Measurements from ENCODE around the gene TMTC2.

TMTC2 gene

DNA sequence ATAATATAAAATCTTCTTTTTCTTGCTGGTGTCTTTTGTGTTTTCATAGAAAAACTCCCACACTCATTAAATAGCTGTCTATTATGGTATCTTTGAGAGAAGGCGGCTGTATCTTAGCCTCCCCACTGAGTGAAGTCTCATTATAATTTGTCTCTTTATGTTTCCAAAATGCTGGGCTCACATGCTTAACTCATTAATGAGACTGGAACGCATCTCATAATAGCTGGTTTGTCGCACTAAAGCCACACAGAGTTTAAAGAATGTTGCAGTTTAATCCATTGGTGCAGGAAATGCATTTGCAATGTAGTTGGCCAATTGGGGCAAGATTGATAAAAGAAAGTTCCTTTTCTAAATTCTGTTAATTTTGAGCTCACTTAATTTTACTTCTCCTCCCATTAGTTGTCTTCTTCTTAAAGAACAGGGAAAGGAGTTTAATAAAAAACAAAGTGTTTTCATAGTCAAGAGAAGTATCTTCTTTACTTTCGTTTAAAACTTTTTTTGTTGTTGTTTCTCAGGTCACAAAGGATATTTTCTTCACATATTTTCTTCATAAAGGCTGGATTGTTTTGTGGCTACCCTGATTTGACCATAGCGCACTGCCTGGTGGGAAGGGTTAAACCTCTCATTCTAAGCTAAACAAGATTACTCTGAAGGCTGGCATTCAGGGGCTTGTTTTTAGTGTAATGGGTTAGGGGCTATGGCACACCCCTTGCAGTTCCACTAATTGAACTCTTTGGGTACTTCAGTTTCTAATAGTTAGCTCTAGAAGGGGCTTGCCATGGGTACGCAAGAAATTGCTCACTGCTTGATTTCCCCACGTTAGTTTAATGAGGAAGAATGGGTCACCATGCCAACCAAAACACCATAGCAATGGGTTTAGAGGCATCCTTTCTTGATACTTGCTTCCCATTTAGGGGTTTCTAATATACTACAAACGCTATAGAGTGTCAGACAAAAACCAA is 197.0 kb downstream of the TMTC2 start:
- no peak for DNase-seq (ENCODE audit: low read depth)

DNA sequence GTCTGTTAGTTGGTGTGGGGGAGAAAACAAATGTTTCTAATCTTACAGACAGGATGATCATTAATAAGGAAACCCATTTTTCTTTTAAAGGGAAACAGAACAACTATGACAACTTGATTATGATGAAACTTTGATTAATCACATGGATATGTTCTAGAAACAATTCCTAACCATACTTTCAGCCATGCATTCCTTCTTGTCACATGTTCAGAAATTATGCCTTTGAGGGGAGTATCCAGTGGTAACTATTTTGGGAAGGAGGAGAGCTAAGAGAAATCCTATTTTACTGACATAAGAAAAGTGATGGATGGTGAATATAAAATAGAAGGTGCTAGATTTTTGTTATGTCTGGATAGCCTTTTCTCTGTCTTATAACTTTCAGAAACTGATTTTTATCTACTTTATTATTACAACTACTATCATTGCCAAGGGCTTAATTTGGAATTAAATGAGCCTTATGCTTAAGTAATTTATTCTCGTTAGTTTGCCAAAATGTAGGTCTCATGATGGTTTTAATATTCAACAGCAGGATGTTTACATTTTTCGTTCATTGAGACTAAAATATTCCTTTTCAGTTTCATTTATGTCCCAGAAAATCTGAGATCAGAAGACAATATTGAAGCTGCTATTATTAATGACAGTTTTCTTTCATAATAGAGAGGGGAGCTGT is 200.1 kb downstream of the TMTC2 start:
- DNase-seq (ENCODE audit: low read depth) = no peak

DNA sequence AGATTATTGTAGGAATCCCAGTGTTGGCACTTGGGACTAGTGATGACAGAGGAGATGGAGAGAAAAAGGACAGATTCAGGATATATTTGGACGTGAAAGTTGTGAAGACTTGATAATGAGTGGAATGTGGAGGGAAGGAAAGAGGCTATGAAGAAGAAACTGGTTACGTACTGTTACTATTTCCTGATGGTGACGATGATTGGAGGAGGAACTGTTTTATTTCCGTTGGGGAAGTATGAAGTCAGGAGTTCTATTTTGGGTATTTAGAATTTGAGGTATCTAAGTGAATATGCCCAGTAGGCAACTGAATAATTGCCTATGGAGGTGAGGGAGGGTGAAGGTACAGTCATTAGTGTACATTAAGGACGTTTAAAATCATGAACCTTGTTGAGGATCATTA is 207.2 kb downstream of the TMTC2 start:
- no peak for DNase-seq (ENCODE audit: low read depth)

DNA sequence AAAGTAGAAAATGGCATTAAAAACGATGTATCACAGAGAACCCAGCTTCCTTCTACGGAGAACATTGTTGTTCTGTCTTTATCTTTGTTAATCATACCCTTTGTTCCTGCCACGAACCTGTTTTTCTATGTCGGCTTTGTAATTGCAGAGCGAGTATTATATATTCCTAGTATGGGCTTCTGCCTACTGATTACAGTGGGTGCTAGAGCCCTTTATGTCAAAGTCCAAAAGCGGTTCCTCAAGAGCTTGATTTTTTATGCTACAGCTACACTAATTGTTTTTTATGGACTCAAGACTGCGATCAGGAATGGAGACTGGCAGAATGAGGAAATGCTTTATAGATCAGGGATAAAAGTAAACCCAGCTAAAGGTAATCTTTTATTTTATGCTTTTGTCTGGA is 209.6 kb downstream of the TMTC2 start:
- no peak for DNase-seq (ENCODE audit: low read depth)

DNA sequence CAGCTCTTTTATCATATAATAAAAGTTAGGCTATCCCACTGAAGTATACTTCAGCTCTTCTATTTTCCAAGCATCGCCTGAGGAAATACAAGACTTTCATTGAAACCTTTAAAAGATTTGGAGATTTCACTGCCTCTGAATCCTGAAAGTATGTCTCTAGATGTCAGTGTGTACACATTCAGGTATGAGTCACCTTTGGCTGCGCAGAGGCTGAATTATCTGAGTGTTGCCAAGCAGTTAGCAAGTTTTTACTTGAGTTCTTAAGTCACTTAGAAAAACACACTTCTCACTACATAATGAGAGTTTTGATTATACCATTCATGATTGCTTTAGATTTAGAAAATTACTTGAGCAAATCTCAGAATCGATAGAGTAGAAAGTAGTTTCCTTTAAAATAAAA is 210.3 kb downstream of the TMTC2 start:
- DNase-seq (ENCODE audit: low read depth) = no peak

DNA sequence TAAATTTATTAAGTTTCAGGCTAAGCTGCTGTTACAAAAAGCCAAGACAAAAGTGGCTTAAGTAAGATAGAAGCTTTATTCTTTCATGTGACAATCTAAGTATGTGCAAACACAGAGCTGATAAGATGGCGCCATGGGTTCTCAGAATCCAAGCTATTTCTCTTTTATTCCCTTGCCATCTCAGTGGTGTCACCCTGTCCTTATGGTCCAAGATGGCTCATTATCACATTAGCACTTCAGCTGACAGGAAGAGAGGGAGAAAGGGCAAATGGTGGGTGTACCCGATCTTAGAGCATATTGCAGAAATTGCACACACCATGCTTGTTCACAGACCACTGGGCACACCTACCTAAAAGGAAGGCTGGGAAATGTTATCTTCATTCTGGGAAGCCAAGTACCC is 211.7 kb downstream of the TMTC2 start:
- DNase-seq (ENCODE audit: low read depth) = no peak

DNA sequence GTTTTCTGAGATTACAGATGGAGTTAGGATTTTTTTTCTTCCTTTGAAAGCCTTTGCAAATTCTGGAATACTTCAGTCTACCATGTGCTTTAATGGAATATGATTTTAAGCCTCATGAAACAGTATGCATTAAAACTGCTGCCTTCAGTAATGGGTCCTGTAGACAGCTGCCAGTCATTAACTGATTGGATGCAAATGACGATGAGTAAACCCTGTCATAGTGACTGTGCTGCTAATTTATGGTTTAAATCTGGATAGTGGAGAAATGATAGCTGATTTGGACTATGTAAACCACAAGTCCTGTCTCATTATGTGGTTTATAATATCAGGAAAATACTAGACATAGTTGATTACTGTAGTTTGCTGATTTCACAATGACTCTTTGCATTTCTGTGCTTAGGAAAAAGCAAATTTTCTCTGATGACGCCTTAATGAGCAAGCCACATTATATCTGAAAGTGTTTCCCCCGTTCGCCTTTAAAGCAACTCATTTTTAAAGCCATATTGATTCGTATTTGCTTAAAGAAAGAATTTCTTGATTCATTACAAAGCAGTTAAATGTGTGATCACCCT is 217.6 kb downstream of the TMTC2 start:
- no peak for DNase-seq (ENCODE audit: low read depth)

DNA sequence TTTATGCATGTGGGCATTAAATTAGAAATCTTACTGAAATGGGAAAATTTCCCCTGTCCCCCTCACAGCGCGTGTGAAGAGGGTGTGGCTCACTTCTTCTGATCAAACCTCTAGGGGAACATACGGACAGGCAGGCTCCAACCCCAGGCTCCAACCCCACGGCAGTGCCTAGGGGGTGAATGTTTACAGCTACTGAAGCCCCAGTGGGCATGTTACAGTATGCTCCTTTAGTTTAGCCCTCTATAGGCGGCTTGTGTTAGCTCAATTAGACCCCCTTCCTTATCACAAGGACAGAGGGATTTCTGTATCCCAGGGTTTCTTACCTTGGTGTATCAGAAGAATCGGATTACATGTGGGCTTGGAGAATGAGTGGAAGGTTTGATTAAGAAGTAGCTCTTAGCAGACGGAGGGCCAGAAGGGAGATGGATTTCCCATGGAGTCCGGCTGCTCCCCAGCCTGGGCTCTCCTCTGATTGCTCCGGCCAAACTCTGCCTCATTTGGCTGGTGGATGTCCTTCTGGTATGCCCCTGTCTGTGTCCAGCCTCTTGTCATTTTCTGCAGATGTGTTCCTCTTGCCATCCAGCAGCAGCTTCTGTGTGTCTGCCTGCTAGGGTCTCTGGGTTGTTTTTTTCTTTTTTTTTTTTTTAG is 223.7 kb downstream of the TMTC2 start:
- DNase-seq (ENCODE audit: low read depth) = no peak

DNA sequence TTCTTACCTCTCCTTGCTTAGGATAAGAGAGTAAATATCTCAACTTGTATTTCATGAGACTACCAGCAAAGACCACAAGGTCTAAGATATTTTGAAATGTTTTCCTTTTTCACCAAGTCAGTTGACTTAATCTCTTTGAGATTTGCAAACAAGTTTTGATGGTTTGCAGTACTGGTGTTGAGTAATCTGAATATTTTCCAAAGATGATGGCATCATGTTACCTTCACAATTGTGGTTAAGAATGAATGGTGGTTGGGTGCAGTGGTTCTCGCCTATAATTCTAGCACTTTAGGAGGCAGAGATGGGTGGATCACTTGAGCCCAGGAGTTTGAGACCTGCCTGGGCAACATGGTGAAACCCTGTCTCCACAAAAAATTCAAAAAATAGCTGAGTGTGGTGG is 225.7 kb downstream of the TMTC2 start:
- no peak for DNase-seq (ENCODE audit: low read depth)

DNA sequence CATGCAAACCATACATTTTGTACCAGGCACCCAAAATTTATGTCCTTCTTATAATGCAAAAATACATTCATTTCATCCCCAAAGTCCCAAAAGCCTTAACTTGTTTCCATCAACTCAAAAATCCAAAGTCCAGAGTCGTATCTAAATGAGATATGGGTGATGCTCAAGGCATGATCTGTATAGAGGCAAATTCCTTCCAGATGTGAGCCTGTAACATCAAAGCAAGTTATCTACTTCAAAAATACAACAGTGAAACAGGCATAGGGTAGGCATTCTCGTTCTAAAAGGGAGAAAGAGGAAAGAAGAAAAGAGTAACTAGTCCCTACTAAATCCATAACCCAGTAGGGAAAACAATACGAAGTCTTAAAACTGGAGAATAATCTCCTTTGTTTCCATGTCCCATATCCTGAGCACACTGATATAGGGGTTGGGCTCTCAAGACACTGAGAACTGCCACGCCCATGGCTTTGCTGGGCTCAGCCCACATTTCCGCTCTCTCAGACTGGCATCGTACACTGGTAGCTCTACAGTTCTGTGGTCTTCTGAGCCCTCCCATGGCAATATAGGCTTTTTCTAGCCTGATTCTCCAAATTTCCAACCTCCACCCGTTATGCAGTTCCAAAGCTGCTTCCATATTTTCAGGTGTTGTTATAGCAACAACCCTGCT is 232.8 kb downstream of the TMTC2 start:
- DNase-seq (ENCODE audit: low read depth) = no peak

DNA sequence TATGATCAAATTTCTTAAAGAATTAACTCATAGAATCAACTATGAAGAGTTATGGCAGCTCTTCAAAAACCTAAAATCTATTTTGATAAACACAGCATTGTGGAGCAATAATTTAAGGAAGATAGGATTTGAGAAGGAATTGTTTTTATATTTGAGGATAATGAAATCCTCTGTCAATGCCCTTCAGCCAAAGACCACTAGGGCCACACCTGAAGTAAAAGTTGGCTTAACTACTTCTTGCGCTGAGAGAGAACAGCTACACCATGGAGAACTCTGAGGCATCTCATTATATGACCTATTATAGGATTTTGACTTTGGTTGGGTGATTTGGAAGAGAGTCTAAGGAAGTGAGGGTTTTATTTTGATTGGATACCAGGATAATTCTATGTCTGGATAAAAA is 237.2 kb downstream of the TMTC2 start:
- DNase-seq (ENCODE audit: low read depth) = no peak

DNA sequence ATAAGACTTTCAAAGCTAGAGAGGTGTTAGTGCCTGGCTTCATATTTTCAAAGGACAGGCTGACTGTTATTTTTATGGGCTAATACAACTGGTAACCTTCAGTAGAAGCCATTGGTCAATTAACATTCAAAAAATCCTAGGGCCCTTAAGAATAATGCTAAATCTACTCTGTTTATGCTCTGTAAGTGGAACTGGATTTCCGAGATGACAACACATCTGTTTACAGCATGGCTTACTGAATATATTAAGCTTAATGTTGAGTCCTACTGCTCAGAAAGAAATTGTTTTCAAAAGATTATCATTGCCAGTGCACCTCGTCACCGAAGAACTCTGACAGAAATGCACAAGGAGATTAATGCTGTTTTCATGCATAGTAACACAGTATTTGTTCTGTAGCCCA is 239.9 kb downstream of the TMTC2 start:
- DNase-seq (ENCODE audit: low read depth) = no peak

DNA sequence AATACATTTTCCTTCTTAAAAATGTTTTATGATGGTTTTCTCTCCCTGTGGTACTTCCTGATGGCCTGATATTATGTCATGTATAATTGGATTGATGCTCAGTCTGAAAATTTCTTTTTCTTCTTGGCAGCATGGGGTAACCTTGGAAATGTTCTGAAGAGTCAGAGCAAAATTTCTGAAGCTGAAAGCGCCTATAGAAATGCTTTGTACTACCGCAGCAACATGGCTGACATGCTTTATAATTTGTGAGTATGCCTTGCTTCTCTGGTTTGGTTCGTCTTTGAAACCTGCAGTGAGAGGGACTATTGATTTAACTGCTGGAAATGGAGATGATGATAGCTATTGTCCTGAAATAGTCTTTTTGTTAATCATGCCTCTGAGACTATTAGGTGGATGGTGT is 243.6 kb downstream of the TMTC2 start:
- DNase-seq (ENCODE audit: low read depth) = no peak

DNA sequence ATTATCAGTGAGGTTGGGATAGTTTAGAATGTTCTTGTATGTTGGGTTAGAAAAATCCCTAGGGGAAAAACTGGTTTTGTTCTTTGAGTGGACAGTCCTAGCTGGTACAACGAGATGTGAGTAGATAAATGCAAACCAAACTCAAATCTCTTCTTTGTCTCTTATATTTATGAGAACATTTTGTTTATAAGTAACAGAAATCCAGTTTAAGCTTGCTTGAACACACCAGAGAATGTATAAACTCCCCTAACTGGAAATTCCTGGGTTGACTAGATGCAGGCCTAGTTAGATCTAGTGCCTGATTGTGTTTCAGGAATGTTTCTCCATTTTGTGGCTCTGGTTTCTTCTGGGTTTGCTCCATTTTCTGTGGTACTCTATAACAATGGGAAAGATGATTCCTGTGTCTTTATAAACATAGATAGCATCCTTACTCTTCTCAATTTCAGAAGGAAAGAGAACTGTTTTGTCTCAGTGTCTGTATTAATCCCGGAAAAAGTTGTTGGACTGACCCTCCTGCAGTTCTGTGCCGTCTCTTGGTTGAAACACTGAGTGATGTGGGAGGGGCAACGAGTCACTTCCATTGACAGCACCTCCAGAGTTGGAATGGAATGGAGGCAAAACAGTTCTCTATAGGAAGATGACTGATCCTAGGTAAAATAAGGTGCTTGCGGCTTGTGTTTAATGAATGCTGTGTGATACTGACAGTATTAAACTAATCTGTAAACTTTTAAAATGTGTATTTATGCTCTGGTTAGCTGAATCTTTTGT is 244.8 kb downstream of the TMTC2 start:
- DNase-seq (ENCODE audit: low read depth) = no peak

DNA sequence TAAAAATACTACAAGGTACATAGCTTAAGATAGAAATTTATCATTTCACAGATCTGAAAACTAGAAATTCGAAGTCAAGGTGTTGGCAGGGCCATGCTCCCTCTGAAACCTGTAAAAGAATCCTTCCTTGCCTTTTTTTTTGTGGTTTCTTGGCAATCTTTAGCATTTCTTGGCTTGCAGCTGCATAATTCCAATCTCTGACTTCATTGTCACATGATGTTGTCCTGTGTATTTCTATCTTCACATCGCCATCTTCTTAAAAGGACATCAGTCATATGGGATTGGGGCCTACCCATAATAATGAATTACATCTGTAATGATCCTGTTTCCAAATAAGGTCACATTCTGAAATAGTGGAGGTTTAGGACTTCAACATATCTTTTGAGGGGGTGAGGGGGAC is 250.4 kb downstream of the TMTC2 start:
- DNase-seq (ENCODE audit: low read depth) = no peak

DNA sequence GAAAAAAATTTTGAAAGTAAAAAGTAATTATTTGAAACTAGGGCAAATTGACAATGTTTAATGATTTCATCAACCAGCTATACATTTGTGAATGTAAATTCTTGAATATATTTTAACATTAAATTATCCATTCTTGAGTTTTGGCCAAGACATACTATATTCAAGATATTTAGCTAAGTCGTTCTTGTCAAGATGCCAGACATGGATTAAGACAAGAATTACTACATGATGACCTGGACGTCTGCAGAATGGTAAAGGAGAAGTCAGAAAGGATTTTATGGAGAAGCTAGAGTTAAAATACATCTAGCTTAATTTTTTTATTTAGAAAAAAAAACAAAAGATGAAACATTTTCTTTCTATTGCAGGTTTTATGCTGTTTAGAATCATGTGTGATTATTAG is 255.8 kb downstream of the TMTC2 start:
- DNase-seq (ENCODE audit: low read depth) = no peak

DNA sequence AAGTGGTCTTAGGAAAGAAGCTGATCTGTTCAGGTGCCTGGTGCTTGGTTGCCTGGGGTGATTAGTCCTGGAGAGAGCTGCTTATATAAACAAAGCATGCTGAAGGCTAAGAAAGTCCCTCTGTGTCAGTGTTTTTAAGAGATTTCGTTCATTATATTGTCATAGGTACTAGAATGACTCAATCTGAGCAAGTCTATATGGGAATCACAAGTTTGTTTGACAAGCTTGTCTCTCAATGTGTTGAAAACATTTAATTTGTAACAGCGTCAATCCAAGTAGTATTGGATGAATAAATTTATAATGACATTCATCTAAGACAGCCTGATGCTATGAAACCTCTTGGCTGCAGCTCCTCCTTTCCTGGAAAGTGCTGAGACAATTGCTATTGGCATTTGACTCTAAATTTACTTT is 256.3 kb downstream of the TMTC2 start:
- no peak for DNase-seq (ENCODE audit: low read depth)

DNA sequence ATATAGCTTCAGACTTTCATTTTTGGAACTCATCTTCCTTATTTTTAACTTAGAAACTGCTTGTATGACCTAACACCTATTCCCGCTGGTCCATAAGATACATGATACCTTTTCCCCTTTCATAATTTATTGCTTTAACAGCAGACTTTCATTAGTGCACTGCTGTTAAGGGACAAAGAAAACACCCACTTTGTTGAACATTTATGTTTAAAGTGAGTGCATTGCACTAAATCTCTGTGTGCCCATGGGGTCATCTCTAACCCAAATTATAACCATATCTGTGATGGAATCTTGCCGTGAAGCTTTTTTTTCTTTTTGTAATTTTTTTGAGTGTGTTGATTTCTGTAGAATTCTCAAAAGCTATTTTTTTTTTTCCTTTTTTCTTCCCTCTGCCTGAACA is 261.8 kb downstream of the TMTC2 start:
- no peak for DNase-seq (ENCODE audit: low read depth)

DNA sequence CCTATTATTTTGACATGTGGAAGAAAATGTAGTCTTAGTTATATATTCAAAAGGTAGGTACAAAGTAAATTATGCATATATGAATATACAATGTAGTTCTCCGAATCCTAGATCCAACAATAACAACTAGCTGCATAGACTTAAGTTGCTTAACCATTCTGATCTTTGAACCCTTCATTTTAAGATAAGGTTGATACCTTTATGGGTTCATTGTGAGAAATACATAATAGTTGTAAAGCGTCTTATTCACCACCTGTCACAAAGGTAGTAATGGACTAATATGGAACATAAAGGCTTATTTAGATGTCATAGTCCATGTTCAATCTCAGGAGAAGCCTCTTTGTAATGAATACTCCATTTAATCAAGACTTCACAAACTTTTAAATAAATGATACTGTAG is 263.6 kb downstream of the TMTC2 start:
- DNase-seq (ENCODE audit: low read depth) = no peak

DNA sequence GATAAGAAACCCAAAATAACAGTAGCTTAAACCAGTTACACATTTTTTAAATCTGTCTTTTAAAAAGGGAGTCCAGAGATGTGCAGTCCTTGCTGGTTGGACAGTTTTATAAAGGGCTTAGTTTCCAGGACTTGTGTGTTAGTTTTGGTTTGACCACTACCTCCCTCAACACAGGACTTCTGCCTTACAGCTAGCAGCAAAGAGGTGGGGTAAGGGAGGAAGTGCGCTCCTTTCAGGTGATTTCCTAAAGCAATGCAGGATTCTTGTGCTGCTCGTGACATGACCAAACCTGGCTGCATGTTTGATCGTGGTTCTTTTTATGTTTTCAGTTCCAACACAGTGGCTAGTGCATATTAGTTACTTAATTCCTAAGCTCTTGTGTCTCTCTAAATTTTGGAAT is 266.2 kb downstream of the TMTC2 start:
- no peak for DNase-seq (ENCODE audit: low read depth)

DNA sequence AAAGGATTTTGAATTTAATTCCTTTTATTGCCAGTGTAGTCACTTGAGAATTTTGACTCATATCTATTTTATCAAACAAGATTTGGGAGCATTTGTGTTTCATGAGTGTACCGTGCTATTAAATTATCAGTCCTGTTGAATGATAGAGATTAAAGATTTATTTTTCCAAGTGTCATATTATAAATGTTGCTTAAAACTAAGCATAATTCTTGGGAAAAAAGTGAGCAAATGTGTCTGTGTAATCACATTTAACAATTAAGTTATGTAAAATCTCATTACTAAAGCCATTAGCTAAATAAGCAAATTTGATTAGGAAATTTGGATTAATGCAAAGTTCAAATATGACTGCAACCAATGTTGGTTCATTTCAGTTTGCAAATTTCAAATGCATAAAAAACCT is 266.7 kb downstream of the TMTC2 start:
- DNase-seq (ENCODE audit: low read depth) = no peak
